ENCODE measurements around the gene F12. TPM values are rescaled to one million over a fixed set of nuclear protein-coding genes. Genes with fewer than 3 reads are reported as not detected.
A peak's percentile ranks its signal among the peaks of the same experiment; 100 is the strongest.

F12 gene
- total RNA-seq, 1 donor from 2014 or later = 0.31 TPM

GRCh38 chr5:177370488-177371119 is 38.8 kb downstream of the F12 start:
- POLR2A ChIA-PET = interaction anchor here (0.7 to 1.9 kb wide), 10 partner anchors 9 to 94 kb away, joined by 3 to 12 read pairs (median 4); partner anchors contain the start of genes GRK6, LMAN2 and RGS14
- ATAC-seq (ENCODE audit: low read depth) = peak; percentile 85
- CTCF ChIA-PET = interaction anchor here (0.6 to 3.8 kb wide), 9 partner anchors 8 to 567 kb away, joined by 3 to 19 read pairs (median 3); partner anchors contain the start of genes LMAN2 and RGS14
- Mint-ChIP-seq H3K27me3 (no peaks in the 10 kb centered on the region), H3K4me3 (peak overlapping the region; percentile 60), H3K4me1 (peaks cover 53% of the 10 kb centered on the region), H3K27ac (no peak overlapping the region), H3K9me3 (no peaks in the 10 kb centered on the region), H3K36me3 (ENCODE audit: low read depth) (peaks cover 43% of the 10 kb centered on the region)
- intact Hi-C loops (cut with micrococcal nuclease) = loop anchor here (1.0 to 2.0 kb wide), 2 partner anchors 8 to 14 kb away; partner anchors contain the start of gene RGS14
- DNase-seq = peak; percentile 48
- TF ChIP-seq, protein P1, sequence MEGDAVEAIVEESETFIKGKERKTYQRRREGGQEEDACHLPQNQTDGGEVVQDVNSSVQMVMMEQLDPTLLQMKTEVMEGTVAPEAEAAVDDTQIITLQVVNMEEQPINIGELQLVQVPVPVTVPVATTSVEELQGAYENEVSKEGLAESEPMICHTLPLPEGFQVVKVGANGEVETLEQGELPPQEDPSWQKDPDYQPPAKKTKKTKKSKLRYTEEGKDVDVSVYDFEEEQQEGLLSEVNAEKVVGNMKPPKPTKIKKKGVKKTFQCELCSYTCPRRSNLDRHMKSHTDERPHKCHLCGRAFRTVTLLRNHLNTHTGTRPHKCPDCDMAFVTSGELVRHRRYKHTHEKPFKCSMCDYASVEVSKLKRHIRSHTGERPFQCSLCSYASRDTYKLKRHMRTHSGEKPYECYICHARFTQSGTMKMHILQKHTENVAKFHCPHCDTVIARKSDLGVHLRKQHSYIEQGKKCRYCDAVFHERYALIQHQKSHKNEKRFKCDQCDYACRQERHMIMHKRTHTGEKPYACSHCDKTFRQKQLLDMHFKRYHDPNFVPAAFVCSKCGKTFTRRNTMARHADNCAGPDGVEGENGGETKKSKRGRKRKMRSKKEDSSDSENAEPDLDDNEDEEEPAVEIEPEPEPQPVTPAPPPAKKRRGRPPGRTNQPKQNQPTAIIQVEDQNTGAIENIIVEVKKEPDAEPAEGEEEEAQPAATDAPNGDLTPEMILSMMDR (IDR thresholded peaks at IDR 0.05) = no peak

DNA sequence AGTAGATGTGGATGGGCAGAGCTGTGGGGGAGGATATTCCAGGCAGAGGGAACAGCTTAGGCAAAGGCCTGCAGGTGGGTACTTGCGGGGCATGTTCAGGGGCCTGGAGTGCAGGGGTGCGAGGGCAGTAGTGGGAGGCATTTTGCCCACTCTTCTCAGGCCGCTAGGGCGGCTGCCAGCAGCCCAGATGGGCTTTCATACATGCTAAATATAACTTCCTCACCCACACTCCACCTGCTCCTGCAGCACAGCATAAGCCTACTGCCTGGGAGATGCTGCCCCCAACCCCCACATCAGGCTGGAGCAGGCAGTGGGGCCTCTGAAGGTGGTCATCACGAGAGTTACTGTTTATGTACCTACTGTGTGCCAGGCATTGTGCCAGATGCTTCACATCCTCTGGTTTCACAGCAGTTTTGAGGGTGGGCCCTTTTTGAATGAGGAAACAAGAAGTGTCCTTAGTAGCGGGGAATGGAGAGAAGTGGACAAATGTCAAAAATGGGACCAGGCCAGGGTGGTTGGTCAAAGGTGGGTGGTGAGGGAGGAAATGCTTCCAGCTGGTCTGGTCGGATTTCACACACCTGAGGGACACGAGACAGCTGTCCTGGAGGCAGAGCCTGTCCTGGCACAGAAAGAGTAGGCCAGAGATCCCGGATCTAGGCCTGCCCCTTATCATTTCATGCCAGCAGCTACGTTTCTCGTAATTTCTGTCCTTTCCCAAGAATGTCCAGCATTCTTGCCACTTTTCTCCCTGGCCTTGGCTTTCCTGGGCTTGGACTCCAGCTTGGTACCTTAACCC is 39.5 kb downstream of the F12 start:
- ATAC-seq (ENCODE audit: low read depth) (no peak), DNase-seq (no peak)
- intact Hi-C loops (cut with micrococcal nuclease) = loop anchor here (1.0 to 2.0 kb wide), 2 partner anchors 8 to 13 kb away; partner anchors contain the start of gene RGS14
- Mint-ChIP-seq H3K27me3 (no peaks in the 10 kb centered on the region), H3K36me3 (ENCODE audit: low read depth) (peaks cover 47% of the 10 kb centered on the region), H3K4me1 (peaks cover 53% of the 10 kb centered on the region), H3K4me3 (no peak overlapping the region), H3K27ac (peak overlapping the region; percentile 19), H3K9me3 (no peaks in the 10 kb centered on the region)
- TF ChIP-seq, protein P1 (IDR thresholded peaks at IDR 0.05) = no peak
- ChIA-PET POLR2A (interaction anchor here (0.9 to 1.9 kb wide), 8 partner anchors 8 to 57 kb away, joined by 3 to 12 read pairs (median 4); partner anchors contain the start of genes GRK6, LMAN2 and RGS14), CTCF (interaction anchor here (0.7 to 3.8 kb wide), 11 partner anchors 12 to 256 kb away, joined by 3 to 19 read pairs (median 4); partner anchors contain the start of genes LMAN2 and RGS14)

GRCh38 chr5:177368869-177369644 is 40.3 kb downstream of the F12 start:
- POLR2A ChIA-PET = interaction anchor here (0.9 kb wide), 1 partner anchor 17 kb away, joined by 3 read pairs; the partner anchor contains the start of gene LMAN2
- ATAC-seq (ENCODE audit: low read depth) = no peak
- peak overlapping the region; percentile 21 for H3K4me3 Mint-ChIP-seq

DNA sequence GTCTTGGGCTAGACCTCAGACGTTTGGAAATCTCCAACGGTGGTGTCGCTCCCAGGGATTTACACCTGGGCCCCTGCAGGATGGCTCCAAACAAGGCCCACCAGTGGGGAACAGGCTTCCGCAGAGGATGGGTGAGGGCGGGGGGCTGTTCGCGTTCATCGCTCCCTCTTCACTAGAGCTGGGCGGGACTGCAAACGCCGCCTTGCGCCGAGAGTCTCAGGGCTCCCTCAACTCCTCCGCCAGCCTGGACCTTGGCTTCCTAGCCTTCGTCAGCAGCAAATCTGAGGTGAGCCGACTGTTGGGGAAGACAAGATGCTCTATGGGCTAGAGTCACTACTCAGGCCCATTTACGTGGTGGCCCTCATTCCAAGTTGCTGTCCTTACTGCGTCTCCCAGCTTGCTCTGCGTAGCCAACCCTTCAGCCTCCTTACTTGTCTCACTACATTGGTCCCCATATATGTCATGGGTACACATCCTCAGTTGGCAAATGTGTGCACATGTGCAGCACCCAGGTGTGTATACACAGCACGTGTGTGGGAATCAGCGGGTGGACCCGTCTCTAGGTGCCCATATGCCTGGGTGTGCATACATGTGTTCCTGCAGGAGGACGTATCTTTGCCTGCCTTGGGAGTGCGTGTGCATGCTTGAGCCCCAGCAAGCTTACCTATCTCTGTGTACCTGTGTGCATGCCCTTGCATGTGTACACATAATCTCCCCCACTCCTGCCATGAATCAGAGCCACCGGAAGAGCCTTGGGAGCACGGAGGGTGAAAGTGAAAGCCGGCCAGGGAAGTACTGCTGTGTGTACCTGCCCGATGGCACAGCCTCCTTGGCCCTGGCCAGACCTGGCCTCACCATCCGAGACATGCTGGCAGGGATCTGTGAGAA is 41.1 kb downstream of the F12 start:
- no peak overlapping the region for H3K4me3 Mint-ChIP-seq
- ATAC-seq (ENCODE audit: low read depth) (no peak), DNase-seq (no peak)
- no peaks in the 10 kb centered on the region for H3K27me3 Mint-ChIP-seq
- H3K36me3 Mint-ChIP-seq (ENCODE audit: low read depth) = peaks cover 49% of the 10 kb centered on the region
- H3K4me1 Mint-ChIP-seq = peaks cover 61% of the 10 kb centered on the region
- TF ChIP-seq, protein P1 (IDR thresholded peaks at IDR 0.05) = no peak
- H3K27ac Mint-ChIP-seq = no peak overlapping the region
- intact Hi-C loops (cut with micrococcal nuclease) = no loop called here
- no peaks in the 10 kb centered on the region for H3K9me3 Mint-ChIP-seq
- ChIA-PET POLR2A (interaction anchor here (0.8 to 0.9 kb wide), 2 partner anchors 16 to 17 kb away, joined by 3 read pairs; partner anchors contain the start of gene LMAN2), CTCF (interaction anchor here (0.9 to 3.8 kb wide), 8 partner anchors 10 to 254 kb away, joined by 3 to 19 read pairs (median 4); partner anchors contain the start of genes LMAN2 and RGS14)

More at GRCh38 chr5:177368869-177369644, 40.3 kb downstream of the F12 start:
- H3K36me3 Mint-ChIP-seq (ENCODE audit: low read depth) = peaks cover 49% of the 10 kb centered on the region
- H3K4me1 Mint-ChIP-seq = peaks cover 61% of the 10 kb centered on the region
- H3K27me3 Mint-ChIP-seq = no peaks in the 10 kb centered on the region
- intact Hi-C loops (cut with micrococcal nuclease) = no loop called here
- CTCF ChIA-PET = interaction anchor here (0.7 to 3.8 kb wide), 9 partner anchors 11 to 255 kb away, joined by 3 to 19 read pairs (median 4); partner anchors contain the start of genes LMAN2 and RGS14
- TF ChIP-seq, protein P1 (IDR thresholded peaks at IDR 0.05) = no peak
- peak overlapping the region; percentile 19 for H3K27ac Mint-ChIP-seq
- no peaks in the 10 kb centered on the region for H3K9me3 Mint-ChIP-seq
- no peak for DNase-seq
